HEK293 (cell line): Measurements from ENCODE around the gene CDRT4.

Experiments used
- CTCF ChIA-PET: fragments of 350-600 bp; formaldehyde crosslinking; extraction: SDS; loops from one replicate; lab custom pipeline; 2021; ENCODE audit warnings: antibody characterized with exemption; lab: Yijun Ruan, JAX
- POLR2A ChIA-PET: fragments of 300-600 bp; formaldehyde crosslinking; extraction: SDS; loops from one replicate; lab custom pipeline; 2020; ENCODE audit warnings: antibody characterized with exemption, inconsistent platforms; lab: Yijun Ruan, JAX
- H3K27ac ChIP-seq: fragments of 200-500 bp; sonication (Bioruptor generic); 2 replicates; pipeline ENCODE4 v1.5.1; 2014; ENCODE audit warnings: low read depth, low read length, control low read depth, inconsistent platforms; ENCODE audit errors: extremely low read depth
- H3K36me3 ChIP-seq, 2 experiments: fragments of 200-500 bp in 1 of 2; sonication (Bioruptor generic) in 1 of 2; 1 replicate in 1 of 2; 2 replicates in 1 of 2; pipeline ENCODE4 v1.5.1; 2014 to 2017; ENCODE audit warnings: inconsistent platforms in 2 of 2, low read length in 2 of 2; ENCODE audit not compliant: control insufficient read depth in 2 of 2, insufficient read depth in 1 of 2
- H3K4me1 ChIP-seq: fragments of 200-500 bp; sonication (Bioruptor generic); 2 replicates; pipeline ENCODE4 v1.5.1; 2014; ENCODE audit warnings: mild to moderate bottlenecking, low read length, inconsistent platforms; ENCODE audit not compliant: control insufficient read depth, insufficient read depth
- H3K4me3 ChIP-seq: 2 replicates; pipeline ENCODE4 v1.5.1; 2011; ENCODE audit warnings: low read depth, mild to moderate bottlenecking, control low read depth, low read length, moderate library complexity
- H3K9me3 ChIP-seq: fragments of 200-500 bp; sonication (Bioruptor generic); 2 replicates; pipeline ENCODE4 v1.5.1; 2014; ENCODE audit warnings: low read depth, low read length, inconsistent platforms; ENCODE audit not compliant: control insufficient read depth, insufficient read depth
- OSR2 ChIP-seq: fragments of 450-650 bp; formaldehyde crosslinking; IDR thresholded peaks from 2 replicates; pipeline ENCODE4 v1.5.1; 2016; ENCODE audit warnings: missing biosample characterization, missing genetic modification characterization
- PATZ1 ChIP-seq: fragments of 450-650 bp; formaldehyde crosslinking; IDR thresholded peaks from 2 replicates; pipeline ENCODE4 v1.5.1; 2016; ENCODE audit warnings: missing biosample characterization, missing genetic modification characterization
- TCF7L2 ChIP-seq: IDR thresholded peaks from 2 replicates; pipeline ENCODE4 v1.6.1; 2011; ENCODE audit warnings: low read depth, mild to moderate bottlenecking, inconsistent platforms, low read length, moderate library complexity, borderline replicate concordance
- ZFP69B ChIP-seq: fragments of 450-650 bp; formaldehyde crosslinking; IDR thresholded peaks from 2 replicates; pipeline ENCODE4 v1.5.1; 2016; ENCODE audit warnings: missing biosample characterization, missing genetic modification characterization
- ZNF18 ChIP-seq: fragments of 450-650 bp; formaldehyde crosslinking; IDR thresholded peaks from 2 replicates; pipeline ENCODE4 v1.5.1; 2016; ENCODE audit warnings: missing biosample characterization, missing genetic modification characterization
- ZNF184 ChIP-seq: fragments of 450-650 bp; IDR thresholded peaks from 2 replicates; pipeline ENCODE4 v1.5.1; 2018; ENCODE audit warnings: missing biosample characterization, mild to moderate bottlenecking, missing genetic modification characterization
- ZNF302 ChIP-seq: fragments of 450-650 bp; formaldehyde crosslinking; IDR thresholded peaks from 2 replicates; pipeline ENCODE4 v1.5.1; 2016; ENCODE audit warnings: missing biosample characterization, missing genetic modification characterization, low read depth
- ZNF416 ChIP-seq: fragments of 450-650 bp; formaldehyde crosslinking; IDR thresholded peaks from 2 replicates; pipeline ENCODE4 v1.5.1; 2016; ENCODE audit warnings: missing biosample characterization, missing genetic modification characterization
- ZNF514 ChIP-seq: fragments of 450-650 bp; formaldehyde crosslinking; IDR thresholded peaks from 2 replicates; pipeline ENCODE4 v1.5.1; 2016; ENCODE audit warnings: missing biosample characterization, missing genetic modification characterization
- ZNF555 ChIP-seq: fragments of 450-650 bp; formaldehyde crosslinking; conservative IDR thresholded peaks from 2 replicates; pipeline ENCODE4 v1.5.1; 2017; ENCODE audit warnings: missing biosample characterization, mild to moderate bottlenecking, missing genetic modification characterization, inconsistent platforms
- ZNF610 ChIP-seq: fragments of 450-650 bp; formaldehyde crosslinking; IDR thresholded peaks from 2 replicates; pipeline ENCODE4 v1.5.1; 2016; ENCODE audit warnings: missing biosample characterization, missing genetic modification characterization, borderline replicate concordance
- ZNF670 ChIP-seq: fragments of 450-650 bp; formaldehyde crosslinking; IDR thresholded peaks from 2 replicates; pipeline ENCODE4 v1.5.1; 2016; ENCODE audit warnings: missing biosample characterization, missing genetic modification characterization, low read depth
- TF ChIP-seq, protein P1 (sequence below): fragments of 450-650 bp; formaldehyde crosslinking; IDR thresholded peaks from 2 replicates; pipeline ENCODE4 v1.5.1; 2016; ENCODE audit warnings: missing biosample characterization, missing genetic modification characterization, borderline replicate concordance
- TF ChIP-seq, protein P2 (sequence below): fragments of 450-650 bp; formaldehyde crosslinking; conservative IDR thresholded peaks from 2 replicates; pipeline ENCODE4 v1.5.1; 2016; ENCODE audit warnings: low read depth, missing biosample characterization, missing genetic modification characterization
- TF ChIP-seq, protein P3 (sequence below): fragments of 450-650 bp; formaldehyde crosslinking; IDR thresholded peaks from 2 replicates; pipeline ENCODE4 v1.5.1; 2016; ENCODE audit warnings: missing biosample characterization, missing genetic modification characterization

Gene CDRT4

DNA sequence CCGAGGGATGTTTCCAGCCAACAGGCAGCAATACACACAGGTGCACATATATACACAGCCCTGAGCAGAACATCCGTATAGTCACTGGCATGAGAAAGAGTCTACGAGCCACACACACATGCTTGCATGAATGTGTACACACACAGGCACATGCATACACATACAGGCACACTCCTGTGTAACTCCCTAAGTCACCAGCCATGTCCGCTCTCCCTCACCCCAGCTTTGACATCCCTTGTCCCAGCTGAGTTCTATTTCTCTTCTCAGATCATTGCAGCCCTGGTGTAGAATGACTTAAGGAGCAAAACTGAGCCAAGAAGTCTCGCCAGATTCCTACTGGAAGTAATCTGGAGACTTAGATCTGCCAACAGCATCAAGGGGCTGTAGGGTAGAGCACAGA lies 13.1 kb downstream of the CDRT4 start:
- POLR2A ChIA-PET, result no interaction called here
- H3K9me3 ChIP-seq, result no peaks in the 10 kb centered on the region; the same call in 1 of the 2 replicates
- peaks cover 0 to 46% of the 10 kb centered on the region in 2 experiments; a peak in 1 of 3 replicates for H3K36me3 ChIP-seq
- TF ChIP-seq ZNF302 (no peak), ZNF184 (tag by site-specific recombination) (no peak), TCF7L2 (no peak), PATZ1 (tag by site-specific recombination) (no peak)
- no peak overlapping the region for H3K27ac ChIP-seq
- H3K4me1 ChIP-seq, result no peaks in the 10 kb centered on the region
- no peak overlapping the region for H3K4me3 ChIP-seq
- CTCF ChIA-PET, result interaction anchor here (0.5 to 2.1 kb wide), 4 partner anchors 9 to 49 kb away, joined by 3 to 9 read pairs (median 6); no protein-coding TSS in a partner anchor

DNA sequence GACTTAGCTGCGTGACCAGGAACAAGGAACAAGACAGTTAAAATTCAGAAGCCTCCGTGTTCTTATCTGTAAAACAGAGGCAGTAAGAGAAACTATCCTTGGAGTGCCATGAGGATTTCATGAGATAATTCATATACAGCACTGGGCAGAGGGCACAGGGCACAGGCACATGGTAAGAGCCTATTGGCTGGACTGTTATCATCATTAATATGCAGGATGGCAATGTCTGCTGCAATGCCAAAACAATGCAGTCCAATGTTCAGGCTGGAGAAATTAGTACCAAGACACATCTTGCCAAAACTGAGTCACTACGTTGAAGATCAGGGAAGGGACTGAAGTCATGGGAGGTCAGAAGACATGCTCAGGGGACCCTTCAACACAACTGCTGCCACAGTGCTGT lies 13.6 kb downstream of the CDRT4 start:
- peaks cover 0 to 46% of the 10 kb centered on the region in 2 experiments; a peak in 1 of 3 replicates for H3K36me3 ChIP-seq
- POLR2A ChIA-PET, result no interaction called here
- TF ChIP-seq ZNF610 (tag by site-specific recombination), result no peak
- TF ChIP-seq OSR2 (tag by site-specific recombination), result no peak
- TF ChIP-seq ZNF514 (tag by site-specific recombination), result no peak
- TF ChIP-seq ZNF670 (tag by site-specific recombination), result no peak
- TF ChIP-seq, protein P1, sequence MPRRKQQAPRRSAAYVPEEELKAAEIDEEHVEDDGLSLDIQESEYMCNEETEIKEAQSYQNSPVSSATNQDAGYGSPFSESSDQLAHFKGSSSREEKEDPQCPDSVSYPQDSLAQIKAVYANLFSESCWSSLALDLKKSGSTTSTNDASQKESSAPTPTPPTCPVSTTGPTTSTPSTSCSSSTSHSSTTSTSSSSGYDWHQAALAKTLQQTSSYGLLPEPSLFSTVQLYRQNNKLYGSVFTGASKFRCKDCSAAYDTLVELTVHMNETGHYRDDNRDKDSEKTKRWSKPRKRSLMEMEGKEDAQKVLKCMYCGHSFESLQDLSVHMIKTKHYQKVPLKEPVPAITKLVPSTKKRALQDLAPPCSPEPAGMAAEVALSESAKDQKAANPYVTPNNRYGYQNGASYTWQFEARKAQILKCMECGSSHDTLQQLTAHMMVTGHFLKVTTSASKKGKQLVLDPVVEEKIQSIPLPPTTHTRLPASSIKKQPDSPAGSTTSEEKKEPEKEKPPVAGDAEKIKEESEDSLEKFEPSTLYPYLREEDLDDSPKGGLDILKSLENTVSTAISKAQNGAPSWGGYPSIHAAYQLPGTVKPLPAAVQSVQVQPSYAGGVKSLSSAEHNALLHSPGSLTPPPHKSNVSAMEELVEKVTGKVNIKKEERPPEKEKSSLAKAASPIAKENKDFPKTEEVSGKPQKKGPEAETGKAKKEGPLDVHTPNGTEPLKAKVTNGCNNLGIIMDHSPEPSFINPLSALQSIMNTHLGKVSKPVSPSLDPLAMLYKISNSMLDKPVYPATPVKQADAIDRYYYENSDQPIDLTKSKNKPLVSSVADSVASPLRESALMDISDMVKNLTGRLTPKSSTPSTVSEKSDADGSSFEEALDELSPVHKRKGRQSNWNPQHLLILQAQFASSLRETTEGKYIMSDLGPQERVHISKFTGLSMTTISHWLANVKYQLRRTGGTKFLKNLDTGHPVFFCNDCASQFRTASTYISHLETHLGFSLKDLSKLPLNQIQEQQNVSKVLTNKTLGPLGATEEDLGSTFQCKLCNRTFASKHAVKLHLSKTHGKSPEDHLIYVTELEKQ (tag by site-specific recombination), result no peak
- no peak for TF ChIP-seq ZNF18 (tag by site-specific recombination)
- TF ChIP-seq ZNF555, result no peak
- no peak overlapping the region for H3K27ac ChIP-seq
- H3K4me1 ChIP-seq, result no peaks in the 10 kb centered on the region
- H3K4me3 ChIP-seq, result no peak overlapping the region
- no peaks in the 10 kb centered on the region; the same call in 1 of the 2 replicates for H3K9me3 ChIP-seq
- CTCF ChIA-PET, result interaction anchor here (1.2 to 2.1 kb wide), 2 partner anchors 8 to 10 kb away, joined by 3 to 9 read pairs; no protein-coding TSS in a partner anchor

- ChIA-PET POLR2A (no interaction called here), CTCF (interaction anchor here (1.2 kb wide), 1 partner anchor 11 kb away, joined by 3 read pairs; no protein-coding TSS in a partner anchor)
- no peak overlapping the region for H3K4me3 ChIP-seq
- H3K27ac ChIP-seq, result no peak overlapping the region
- peaks cover 0 to 46% of the 10 kb centered on the region in 2 experiments; a peak in 1 of 3 replicates for H3K36me3 ChIP-seq
- no peaks in the 10 kb centered on the region; the same call in 1 of the 2 replicates for H3K9me3 ChIP-seq
- no peaks in the 10 kb centered on the region for H3K4me1 ChIP-seq
- TF ChIP-seq, protein P2, sequence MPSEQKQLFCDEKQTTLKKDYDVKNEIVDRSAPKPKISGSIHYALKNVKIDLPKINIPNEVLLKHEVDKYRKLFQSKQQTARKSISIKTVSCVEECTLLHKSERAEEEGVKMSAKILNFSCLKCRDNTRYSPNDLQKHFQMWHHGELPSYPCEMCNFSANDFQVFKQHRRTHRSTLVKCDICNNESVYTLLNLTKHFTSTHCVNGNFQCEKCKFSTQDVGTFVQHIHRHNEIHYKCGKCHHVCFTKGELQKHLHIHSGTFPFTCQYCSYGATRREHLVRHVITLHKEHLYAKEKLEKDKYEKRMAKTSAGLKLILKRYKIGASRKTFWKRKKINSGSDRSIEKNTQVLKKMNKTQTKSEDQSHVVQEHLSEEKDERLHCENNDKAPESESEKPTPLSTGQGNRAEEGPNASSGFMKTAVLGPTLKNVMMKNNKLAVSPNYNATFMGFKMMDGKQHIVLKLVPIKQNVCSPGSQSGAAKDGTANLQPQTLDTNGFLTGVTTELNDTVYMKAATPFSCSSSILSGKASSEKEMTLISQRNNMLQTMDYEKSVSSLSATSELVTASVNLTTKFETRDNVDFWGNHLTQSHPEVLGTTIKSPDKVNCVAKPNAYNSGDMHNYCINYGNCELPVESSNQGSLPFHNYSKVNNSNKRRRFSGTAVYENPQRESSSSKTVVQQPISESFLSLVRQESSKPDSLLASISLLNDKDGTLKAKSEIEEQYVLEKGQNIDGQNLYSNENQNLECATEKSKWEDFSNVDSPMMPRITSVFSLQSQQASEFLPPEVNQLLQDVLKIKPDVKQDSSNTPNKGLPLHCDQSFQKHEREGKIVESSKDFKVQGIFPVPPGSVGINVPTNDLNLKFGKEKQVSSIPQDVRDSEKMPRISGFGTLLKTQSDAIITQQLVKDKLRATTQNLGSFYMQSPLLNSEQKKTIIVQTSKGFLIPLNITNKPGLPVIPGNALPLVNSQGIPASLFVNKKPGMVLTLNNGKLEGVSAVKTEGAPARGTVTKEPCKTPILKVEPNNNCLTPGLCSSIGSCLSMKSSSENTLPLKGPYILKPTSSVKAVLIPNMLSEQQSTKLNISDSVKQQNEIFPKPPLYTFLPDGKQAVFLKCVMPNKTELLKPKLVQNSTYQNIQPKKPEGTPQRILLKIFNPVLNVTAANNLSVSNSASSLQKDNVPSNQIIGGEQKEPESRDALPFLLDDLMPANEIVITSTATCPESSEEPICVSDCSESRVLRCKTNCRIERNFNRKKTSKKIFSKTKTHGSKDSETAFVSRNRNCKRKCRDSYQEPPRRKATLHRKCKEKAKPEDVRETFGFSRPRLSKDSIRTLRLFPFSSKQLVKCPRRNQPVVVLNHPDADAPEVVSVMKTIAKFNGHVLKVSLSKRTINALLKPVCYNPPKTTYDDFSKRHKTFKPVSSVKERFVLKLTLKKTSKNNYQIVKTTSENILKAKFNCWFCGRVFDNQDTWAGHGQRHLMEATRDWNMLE (tag by site-specific recombination), result no peak
- TF ChIP-seq ZNF416 (tag by site-specific recombination), result no peak
- TF ChIP-seq, protein P3, sequence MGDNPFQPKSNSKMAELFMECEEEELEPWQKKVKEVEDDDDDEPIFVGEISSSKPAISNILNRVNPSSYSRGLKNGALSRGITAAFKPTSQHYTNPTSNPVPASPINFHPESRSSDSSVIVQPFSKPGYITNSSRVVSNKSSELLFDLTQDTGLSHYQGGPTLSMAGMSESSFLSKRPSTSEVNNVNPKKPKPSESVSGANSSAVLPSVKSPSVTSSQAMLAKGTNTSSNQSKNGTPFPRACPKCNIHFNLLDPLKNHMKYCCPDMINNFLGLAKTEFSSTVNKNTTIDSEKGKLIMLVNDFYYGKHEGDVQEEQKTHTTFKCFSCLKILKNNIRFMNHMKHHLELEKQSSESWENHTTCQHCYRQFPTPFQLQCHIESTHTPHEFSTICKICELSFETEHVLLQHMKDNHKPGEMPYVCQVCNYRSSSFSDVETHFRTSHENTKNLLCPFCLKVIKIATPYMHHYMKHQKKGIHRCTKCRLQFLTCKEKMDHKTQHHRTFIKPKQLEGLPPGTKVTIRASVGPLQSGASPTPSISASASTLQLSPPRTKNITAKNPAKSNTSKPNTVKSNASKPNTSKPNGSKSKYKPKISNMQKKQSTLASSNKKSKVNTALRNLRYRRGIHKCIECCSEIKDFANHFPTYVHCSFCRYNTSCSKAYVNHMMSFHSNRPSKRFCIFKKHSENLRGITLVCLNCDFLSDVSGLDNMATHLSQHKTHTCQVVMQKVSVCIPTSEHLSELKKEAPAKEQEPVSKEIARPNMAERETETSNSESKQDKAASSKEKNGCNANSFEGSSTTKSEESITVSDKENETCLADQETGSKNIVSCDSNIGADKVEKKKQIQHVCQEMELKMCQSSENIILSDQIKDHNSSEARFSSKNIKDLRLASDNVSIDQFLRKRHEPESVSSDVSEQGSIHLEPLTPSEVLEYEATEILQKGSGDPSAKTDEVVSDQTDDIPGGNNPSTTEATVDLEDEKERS (tag by site-specific recombination), result no peak
- no peak for TF ChIP-seq ZNF302
- TF ChIP-seq ZFP69B (tag by site-specific recombination), result no peak
- TF ChIP-seq TCF7L2, result no peak
Measured at GRCh38 chr17:15453246-15453645, 14.2 kb downstream of the CDRT4 start.
